Left kidney (tissue), 2 donors: ENCODE results near the gene CCNK. TPM values are rescaled to one million over a fixed set of nuclear protein-coding genes. Genes with fewer than 3 reads are reported as not detected.

ENCODE experiments used
- DNase-seq: peaks from one replicate; pipeline ENCODE4 v3.0.0-alpha.2; 2013
- polyA plus RNA-seq: library from polyadenylated mRNA; unstranded; fragments of 120-200 nt; gene quantifications from one replicate; pipeline ENCODE4 v1.2.1, GENCODE V29; 2013; ENCODE audit not compliant: insufficient read length

Gene CCNK
- polyA plus RNA-seq, 1 donor = 56.3 TPM

- no peak for DNase-seq
Observed at GRCh38 chr14:99507860-99508640, 26.8 kb downstream of the CCNK start.

GRCh38 chr14:99508896-99509629 is 27.9 kb downstream of the CCNK start:
- DNase-seq = no peak

GRCh38 chr14:99509871-99510555 is 28.8 kb downstream of the CCNK start:
- no peak for DNase-seq

- no peak for DNase-seq
Observed at GRCh38 chr14:99510556-99511139, 29.4 kb downstream of the CCNK start.

GRCh38 chr14:99511421-99512109 is 30.4 kb downstream of the CCNK start:
- no peak for DNase-seq

- no peak for DNase-seq
Observed at GRCh38 chr14:99512110-99512449, 30.9 kb downstream of the CCNK start.

- DNase-seq = no peak
Observed at GRCh38 chr14:99512571-99513182, 31.5 kb downstream of the CCNK start.

- DNase-seq = no peak
Observed at GRCh38 chr14:99513183-99513694, 32.0 kb downstream of the CCNK start.

- no peak for DNase-seq
Observed at GRCh38 chr14:99513946-99514551, 32.8 kb downstream of the CCNK start.

GRCh38 chr14:99514552-99515300 is 33.5 kb downstream of the CCNK start:
- no peak for DNase-seq

GRCh38 chr14:99515301-99516155 is 34.3 kb downstream of the CCNK start:
- no peak for DNase-seq

- no peak for DNase-seq
Observed at GRCh38 chr14:99516156-99516870, 35.1 kb downstream of the CCNK start.

- DNase-seq = no peak
Observed at GRCh38 chr14:99516871-99517642, 35.8 kb downstream of the CCNK start.

- no peak for DNase-seq
Observed at GRCh38 chr14:99517643-99518381, 36.6 kb downstream of the CCNK start.

GRCh38 chr14:99518441-99519346 is 37.5 kb downstream of the CCNK start:
- DNase-seq = peak; percentile 47
